IMR-90 (cell line): Measurements from ENCODE around the gene ARVCF.

Experiments used
- BHLHE40 ChIP-seq: fragments of 150-350 bp; IDR thresholded peaks from 2 replicates; pipeline ENCODE4 v1.6.1; 2016; ENCODE audit warnings: mild to moderate bottlenecking, low read depth, low read length
- CEBPB ChIP-seq: IDR thresholded peaks from 2 replicates; pipeline ENCODE4 v1.6.1; 2012; ENCODE audit warnings: low read depth, low read length, improper control_type of control experiment
- CTCF ChIP-seq: conservative IDR thresholded peaks from 2 replicates; pipeline ENCODE4 v1.5.1; 2012; ENCODE audit warnings: mild to moderate bottlenecking, low read depth, low read length, improper control_type of control experiment
- ELK1 ChIP-seq: fragments of 150-350 bp; IDR thresholded peaks from 2 replicates; pipeline ENCODE4 v1.6.1; 2016; ENCODE audit warnings: low read depth, mild to moderate bottlenecking, low read length, moderate library complexity, borderline replicate concordance
- FOS ChIP-seq: fragments of 150-350 bp; IDR thresholded peaks from 2 replicates; pipeline ENCODE4 v1.6.1; 2016; ENCODE audit warnings: low read depth, low read length
- MAFK ChIP-seq: IDR thresholded peaks from 2 replicates; pipeline ENCODE4 v1.6.1; 2012; ENCODE audit warnings: low read depth, low read length, improper control_type of control experiment
- MXI1 ChIP-seq: IDR thresholded peaks from 2 replicates; pipeline ENCODE4 v1.6.1; 2012; ENCODE audit warnings: low read depth, mild to moderate bottlenecking, low read length, moderate library complexity, borderline replicate concordance
- NFE2L2 ChIP-seq: fragments of 150-350 bp; IDR thresholded peaks from 2 replicates; pipeline ENCODE4 v1.6.1; 2016; ENCODE audit warnings: low read depth, mild to moderate bottlenecking, low read length
- POLR2A ChIP-seq: IDR thresholded peaks from 2 replicates; pipeline ENCODE4 v1.6.1; 2012; ENCODE audit warnings: mild to moderate bottlenecking, low read depth, low read length
- RAD21 ChIP-seq: IDR thresholded peaks from 2 replicates; pipeline ENCODE4 v1.6.1; 2012; ENCODE audit warnings: low read length, improper control_type of control experiment
- RCOR1 ChIP-seq: IDR thresholded peaks from 2 replicates; pipeline ENCODE4 v1.6.1; 2012; ENCODE audit warnings: mild to moderate bottlenecking, low read length, improper control_type of control experiment; ENCODE audit not compliant: insufficient replicate concordance
- RFX5 ChIP-seq: IDR thresholded peaks from 2 replicates; pipeline ENCODE4 v1.8.0; 2012; ENCODE audit warnings: low read depth, mild to moderate bottlenecking, low read length, moderate library complexity
- SMC3 ChIP-seq: fragments of 150-350 bp; IDR thresholded peaks from 2 replicates; pipeline ENCODE4 v1.6.1; 2016; ENCODE audit warnings: low read depth, mild to moderate bottlenecking, antibody characterized with exemption, low read length, moderate library complexity
- USF2 ChIP-seq: fragments of 150-350 bp; IDR thresholded peaks from 2 replicates; pipeline ENCODE4 v1.6.1; 2017; ENCODE audit warnings: mild to moderate bottlenecking, antibody characterized with exemption, low read length, low read depth

GRCh38 chr22:19941365-19942082 lies 75.1 kb downstream of the ARVCF start, which contains the start of the genes COMT and TXNRD2:
- TF ChIP-seq RCOR1 (no peak), CTCF (no peak), POLR2A (peak; percentile 69; the same call in 1 of the 2 replicates), RAD21 (no peak), ELK1 (no peak), BHLHE40 (no peak), FOS (no peak), NFE2L2 (no peak), USF2 (no peak), CEBPB (no peak), RFX5 (no peak), MAFK (no peak), MXI1 (no peak), SMC3 (no peak)
